Prostate gland (tissue), 2 donors: ENCODE results near the gene KIF9.

ENCODE experiments used
- CTCF ChIP-seq, 4 experiments: fragments of 200-600 bp in 2 of 4; fragments of 450-650 bp in 2 of 4; sonication (generic) in 2 of 4; IDR thresholded peaks; 1 replicate in 3 of 4; 2 replicates in 1 of 4; pipeline ENCODE4 v1.5.1; 2016 to 2019; ENCODE audit warnings: antibody characterized with exemption in 4 of 4, mild to moderate bottlenecking in 2 of 4, moderate library complexity in 2 of 4
- POLR2A ChIP-seq: fragments of 450-650 bp; IDR thresholded peaks from one replicate; pipeline ENCODE4 v1.6.1; 2016; ENCODE audit warnings: antibody characterized with exemption, mild to moderate bottlenecking
- POLR2AphosphoS5 ChIP-seq: sonication (generic); formaldehyde crosslinking; IDR thresholded peaks from one replicate; pipeline ENCODE4 v1.6.1; 2017; ENCODE audit warnings: antibody characterized with exemption

- no peak for TF ChIP-seq CTCF (IDR thresholded peaks at IDR 0.05)
- no peak for TF ChIP-seq POLR2AphosphoS5
- TF ChIP-seq POLR2A, result no peak
Observed at GRCh38 chr3:47265008-47265407, 17.6 kb downstream of the KIF9 start.
